OCI-LY3 (cell line): Measurements from ENCODE around the gene TMEM176A.

Source experiments
- H2AFZ ChIP-seq: fragments of 200-600, 300-600 bp; shearing (Covaris generic); 2 replicates; pipeline ENCODE4 v1.6.0; 2014; ENCODE audit warnings: antibody characterized with exemption, low read depth, low read length
- H3K27ac ChIP-seq: fragments of 200-600, 300-600 bp; sonication (generic); 2 replicates; pipeline ENCODE4 v1.5.1; 2014; ENCODE audit warnings: mild to moderate bottlenecking, low read length, moderate library complexity, mixed read lengths
- H3K27me3 ChIP-seq: fragments of 200-600, 300-600 bp; sonication (generic); 2 replicates; pipeline ENCODE4 v1.6.1; 2014; ENCODE audit warnings: low read depth, low read length, mixed read lengths
- H3K36me3 ChIP-seq: fragments of 200-600, 300-600 bp; sonication (generic); replicated peaks from 2 replicates; pipeline ENCODE3; 2014; ENCODE audit warnings: low read depth, low read length, mixed read lengths
- H3K4me1 ChIP-seq: fragments of 300-600, 200-600 bp; sonication (generic); 2 replicates; pipeline ENCODE4 v1.6.1; 2014; ENCODE audit warnings: low read length, mixed read lengths
- H3K4me2 ChIP-seq: fragments of 200-600, 300-600 bp; sonication (generic); 2 replicates; pipeline ENCODE4 v1.6.1; 2014; ENCODE audit warnings: low read length, mixed read lengths
- H3K4me3 ChIP-seq: fragments of 300-600, 200-600 bp; sonication (generic); 2 replicates; pipeline ENCODE4 v1.5.1; 2014; ENCODE audit warnings: antibody characterized with exemption, mild to moderate bottlenecking, low read length, moderate library complexity
- H3K79me2 ChIP-seq: fragments of 300-600, 200-600 bp; shearing (Covaris generic); 2 replicates; pipeline ENCODE4 v1.6.1; 2014; ENCODE audit warnings: mild to moderate bottlenecking, low read length, mixed read lengths
- H3K9ac ChIP-seq: fragments of 300-600, 200-600 bp; shearing (Covaris generic); 2 replicates; pipeline ENCODE4 v1.6.0; 2014; ENCODE audit warnings: mild to moderate bottlenecking, low read length, moderate library complexity
- H3K9me3 ChIP-seq: fragments of 200-600, 300-600 bp; shearing (Covaris generic); 2 replicates; pipeline ENCODE4 v1.6.1; 2014; ENCODE audit warnings: low read length, mixed read lengths; ENCODE audit not compliant: insufficient read depth
- H4K20me1 ChIP-seq: fragments of 200-600, 300-600 bp; sonication (generic); 2 replicates; pipeline ENCODE4 v1.6.1; 2016; ENCODE audit warnings: low read length, mixed read lengths; ENCODE audit not compliant: insufficient read depth
- EZH2phosphoT487 ChIP-seq: fragments of 200-600 bp; shearing (Covaris generic); IDR thresholded peaks from 2 replicates; pipeline ENCODE4 v1.6.1; 2018; ENCODE audit warnings: antibody characterized with exemption, mixed run types, low read depth
- TF ChIP-seq, protein P1 (sequence below): fragments of 200-600, 300-600 bp; sonication (generic); IDR thresholded peaks from 2 replicates; pipeline ENCODE4 v1.5.1; 2014; ENCODE audit warnings: antibody characterized with exemption, low read length, low read depth

The TMEM176A gene

DNA sequence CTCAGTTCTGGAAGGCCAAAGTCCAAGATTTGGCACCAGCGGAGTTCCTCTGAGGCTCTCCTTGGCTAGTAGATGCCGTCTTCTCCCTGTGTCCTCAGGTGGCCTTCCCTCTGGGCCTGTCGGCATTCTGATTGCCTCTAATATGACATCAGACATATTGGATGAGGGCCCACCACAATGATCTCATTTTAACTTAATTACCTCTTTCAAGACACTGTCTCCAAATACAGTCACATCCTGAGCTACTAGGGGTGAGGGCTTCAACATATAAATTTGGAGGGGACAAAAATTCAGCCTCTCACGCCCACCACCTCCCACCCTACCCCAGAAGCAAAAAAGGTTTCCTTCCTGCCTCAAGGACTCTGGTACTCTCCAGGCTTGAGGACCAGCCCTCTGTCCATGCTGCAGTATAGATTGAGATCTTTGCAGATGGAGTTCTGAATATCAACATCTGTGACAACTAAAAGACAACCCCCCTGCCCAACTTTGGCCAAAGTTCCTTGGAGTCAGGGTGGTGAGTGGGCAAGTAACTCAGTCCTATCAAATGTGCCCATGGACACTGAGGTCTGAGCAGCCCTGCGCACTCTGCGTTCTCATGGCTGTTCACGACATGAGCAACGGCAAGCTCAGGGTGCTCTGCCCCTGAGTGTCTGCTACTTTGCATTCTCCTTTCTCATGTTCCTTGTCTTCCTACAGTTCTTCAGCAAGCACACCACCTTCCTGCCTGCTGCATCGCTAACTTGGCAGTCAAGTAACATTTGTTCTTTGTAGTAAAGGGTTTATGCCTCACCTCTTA is 11.9 kb upstream of the TMEM176A start:
- no peaks in the 10 kb centered on the region; the same call in 1 of the 2 replicates for H3K27me3 ChIP-seq
- H4K20me1 ChIP-seq, result no peaks in the 10 kb centered on the region
- H3K79me2 ChIP-seq, result no peaks in the 10 kb centered on the region
- no peak overlapping the region for H3K4me2 ChIP-seq
- no peak overlapping the region; the same call in 1 of the 2 replicates for H2AFZ ChIP-seq
- peaks cover 50% of the 10 kb centered on the region for H3K4me1 ChIP-seq
- peak overlapping the region; percentile 81; the same call in 1 of the 2 replicates for H3K27ac ChIP-seq
- no peaks in the 10 kb centered on the region for H3K9me3 ChIP-seq
- H3K36me3 ChIP-seq, result no peaks in the 10 kb centered on the region
- H3K9ac ChIP-seq, result peak overlapping the region; percentile 70; the same call in 1 of the 2 replicates
- H3K4me3 ChIP-seq, result no peak overlapping the region
- no peak for TF ChIP-seq EZH2phosphoT487
- TF ChIP-seq, protein P1, sequence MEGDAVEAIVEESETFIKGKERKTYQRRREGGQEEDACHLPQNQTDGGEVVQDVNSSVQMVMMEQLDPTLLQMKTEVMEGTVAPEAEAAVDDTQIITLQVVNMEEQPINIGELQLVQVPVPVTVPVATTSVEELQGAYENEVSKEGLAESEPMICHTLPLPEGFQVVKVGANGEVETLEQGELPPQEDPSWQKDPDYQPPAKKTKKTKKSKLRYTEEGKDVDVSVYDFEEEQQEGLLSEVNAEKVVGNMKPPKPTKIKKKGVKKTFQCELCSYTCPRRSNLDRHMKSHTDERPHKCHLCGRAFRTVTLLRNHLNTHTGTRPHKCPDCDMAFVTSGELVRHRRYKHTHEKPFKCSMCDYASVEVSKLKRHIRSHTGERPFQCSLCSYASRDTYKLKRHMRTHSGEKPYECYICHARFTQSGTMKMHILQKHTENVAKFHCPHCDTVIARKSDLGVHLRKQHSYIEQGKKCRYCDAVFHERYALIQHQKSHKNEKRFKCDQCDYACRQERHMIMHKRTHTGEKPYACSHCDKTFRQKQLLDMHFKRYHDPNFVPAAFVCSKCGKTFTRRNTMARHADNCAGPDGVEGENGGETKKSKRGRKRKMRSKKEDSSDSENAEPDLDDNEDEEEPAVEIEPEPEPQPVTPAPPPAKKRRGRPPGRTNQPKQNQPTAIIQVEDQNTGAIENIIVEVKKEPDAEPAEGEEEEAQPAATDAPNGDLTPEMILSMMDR, result no peak

DNA sequence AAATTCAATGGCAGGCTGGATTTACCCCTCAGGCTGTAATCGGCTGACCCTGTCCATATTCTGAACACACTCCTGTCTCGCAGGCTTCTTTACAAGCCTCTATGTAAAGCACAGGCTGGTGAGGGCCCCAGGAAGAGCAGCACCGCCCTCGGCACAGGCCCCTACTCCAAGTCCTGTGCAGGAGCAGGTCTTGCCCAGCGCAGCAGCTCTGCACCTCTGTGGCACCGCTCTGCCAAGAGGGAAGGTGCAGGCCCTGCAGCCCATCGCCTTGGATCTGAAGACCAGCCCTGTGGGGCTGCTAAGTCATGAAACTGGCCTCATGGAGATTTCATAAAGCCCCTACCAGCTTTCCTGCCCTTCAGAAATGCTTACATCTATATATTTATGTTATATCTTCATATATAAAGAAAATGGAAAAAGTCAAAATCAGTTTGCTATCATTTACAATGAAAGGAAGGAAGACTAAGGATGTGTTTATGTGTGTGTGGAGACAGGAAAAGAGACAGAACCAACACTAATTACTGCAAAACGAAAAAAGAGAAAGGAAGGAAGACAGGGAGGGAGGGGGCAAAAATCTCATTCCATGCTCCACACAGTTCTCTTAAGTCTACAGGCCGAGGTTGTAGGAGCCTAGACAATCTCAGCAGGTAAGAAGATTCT is 10.0 kb upstream of the TMEM176A start:
- H3K4me3 ChIP-seq, result no peak overlapping the region
- no peaks in the 10 kb centered on the region for H3K9me3 ChIP-seq
- no peak overlapping the region for H2AFZ ChIP-seq
- H4K20me1 ChIP-seq, result no peaks in the 10 kb centered on the region
- H3K79me2 ChIP-seq, result no peaks in the 10 kb centered on the region
- H3K27me3 ChIP-seq, result no peaks in the 10 kb centered on the region; the same call in 1 of the 2 replicates
- H3K9ac ChIP-seq, result no peak overlapping the region
- no peak overlapping the region for H3K4me2 ChIP-seq
- TF ChIP-seq, protein P1, result no peak
- no peak for TF ChIP-seq EZH2phosphoT487
- no peaks in the 10 kb centered on the region for H3K36me3 ChIP-seq
- peaks cover 31% of the 10 kb centered on the region for H3K4me1 ChIP-seq
- no peak overlapping the region for H3K27ac ChIP-seq

DNA sequence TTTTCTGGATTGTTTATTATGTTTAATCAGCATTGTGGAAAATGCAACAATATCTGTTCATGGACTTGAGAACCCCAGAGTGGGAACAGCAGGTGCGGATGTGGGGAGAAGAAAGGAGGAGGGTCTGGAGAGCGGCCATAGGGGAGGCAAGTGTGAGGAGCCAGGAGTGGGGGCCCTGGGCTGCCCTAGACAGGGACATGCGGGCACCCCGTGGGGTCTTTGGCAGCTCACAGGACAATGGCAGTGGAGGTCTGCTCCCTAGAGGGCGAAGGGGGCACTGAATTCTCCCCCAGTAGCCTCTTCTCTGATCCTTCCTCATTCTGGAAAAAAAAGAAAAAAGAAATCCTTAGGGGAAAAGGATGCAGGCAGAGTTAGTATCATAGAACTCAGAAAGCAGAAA is 9.3 kb upstream of the TMEM176A start:
- H3K79me2 ChIP-seq, result no peaks in the 10 kb centered on the region
- H3K9me3 ChIP-seq, result no peaks in the 10 kb centered on the region
- H3K27ac ChIP-seq, result no peak overlapping the region
- no peaks in the 10 kb centered on the region for H3K36me3 ChIP-seq
- no peak overlapping the region for H3K4me2 ChIP-seq
- no peak overlapping the region for H3K9ac ChIP-seq
- TF ChIP-seq EZH2phosphoT487, result no peak
- TF ChIP-seq, protein P1, result no peak
- no peaks in the 10 kb centered on the region; the same call in 1 of the 2 replicates for H3K27me3 ChIP-seq
- no peak overlapping the region for H2AFZ ChIP-seq
- no peaks in the 10 kb centered on the region for H4K20me1 ChIP-seq
- H3K4me3 ChIP-seq, result no peak overlapping the region
- H3K4me1 ChIP-seq, result peaks cover 24% of the 10 kb centered on the region

DNA sequence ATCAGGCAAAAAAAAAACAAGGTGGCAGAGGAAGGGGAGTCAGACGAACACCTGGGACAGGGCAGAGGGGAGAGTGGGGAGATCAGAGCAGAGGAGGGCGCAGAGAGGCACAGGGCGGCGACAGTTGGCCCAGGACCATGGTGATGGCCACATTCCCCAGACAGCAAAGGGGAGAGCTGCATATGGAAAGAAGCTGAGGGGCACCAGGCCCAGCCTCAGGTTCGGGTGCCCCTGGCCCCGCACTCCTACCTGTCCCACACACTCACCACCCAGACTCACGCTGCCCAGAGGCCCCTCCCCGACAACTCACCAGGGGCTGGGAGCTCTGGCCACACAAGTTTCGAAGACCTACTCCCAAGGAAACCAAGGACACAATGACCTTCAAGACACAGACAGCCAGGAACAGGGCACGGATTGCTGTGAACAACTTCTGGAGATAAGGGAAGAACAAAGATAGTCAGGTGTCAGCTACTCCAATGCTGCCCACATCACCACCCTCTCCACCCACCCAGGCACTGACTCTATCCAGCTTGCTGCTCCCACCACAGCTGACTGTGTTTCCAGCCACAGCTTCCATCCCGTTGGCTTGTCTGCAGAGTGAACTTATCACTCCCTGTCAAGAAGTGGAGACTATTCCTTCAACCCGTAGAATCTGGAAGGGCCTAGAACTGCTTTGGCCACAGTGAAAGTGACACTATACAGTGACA is 8.7 kb upstream of the TMEM176A start:
- H3K4me2 ChIP-seq, result no peak overlapping the region
- H3K27ac ChIP-seq, result no peak overlapping the region

More for the DNA sequence above, 8.7 kb upstream of the TMEM176A start:
- Histone ChIP-seq H3K36me3 (no peaks in the 10 kb centered on the region), H3K4me3 (no peak overlapping the region), H3K9me3 (no peaks in the 10 kb centered on the region), H3K4me1 (peaks cover 19% of the 10 kb centered on the region), H3K9ac (no peak overlapping the region), H4K20me1 (no peaks in the 10 kb centered on the region), H3K27me3 (no peaks in the 10 kb centered on the region; the same call in 1 of the 2 replicates), H2AFZ (no peak overlapping the region), H3K79me2 (no peaks in the 10 kb centered on the region)
- TF ChIP-seq EZH2phosphoT487, result no peak
- TF ChIP-seq, protein P1, result no peak
